Melanocyte of skin (primary cell): ENCODE results near the gene ZNF330. TPM values are rescaled to one million over a fixed set of nuclear protein-coding genes. Genes with fewer than 3 reads are reported as not detected.

ENCODE experiments used
- total RNA-seq, 2 donors: library from RNA; depleted of rRNA; stranded (reverse); fragments of >200 nt; gene quantifications; 2 replicates each; pipeline ENCODE4 v1.2.3, GENCODE V29; 2012

The ZNF330 gene
- 10 to 100 TPM; 46.5 to 52.9 TPM for total RNA-seq

DNA sequence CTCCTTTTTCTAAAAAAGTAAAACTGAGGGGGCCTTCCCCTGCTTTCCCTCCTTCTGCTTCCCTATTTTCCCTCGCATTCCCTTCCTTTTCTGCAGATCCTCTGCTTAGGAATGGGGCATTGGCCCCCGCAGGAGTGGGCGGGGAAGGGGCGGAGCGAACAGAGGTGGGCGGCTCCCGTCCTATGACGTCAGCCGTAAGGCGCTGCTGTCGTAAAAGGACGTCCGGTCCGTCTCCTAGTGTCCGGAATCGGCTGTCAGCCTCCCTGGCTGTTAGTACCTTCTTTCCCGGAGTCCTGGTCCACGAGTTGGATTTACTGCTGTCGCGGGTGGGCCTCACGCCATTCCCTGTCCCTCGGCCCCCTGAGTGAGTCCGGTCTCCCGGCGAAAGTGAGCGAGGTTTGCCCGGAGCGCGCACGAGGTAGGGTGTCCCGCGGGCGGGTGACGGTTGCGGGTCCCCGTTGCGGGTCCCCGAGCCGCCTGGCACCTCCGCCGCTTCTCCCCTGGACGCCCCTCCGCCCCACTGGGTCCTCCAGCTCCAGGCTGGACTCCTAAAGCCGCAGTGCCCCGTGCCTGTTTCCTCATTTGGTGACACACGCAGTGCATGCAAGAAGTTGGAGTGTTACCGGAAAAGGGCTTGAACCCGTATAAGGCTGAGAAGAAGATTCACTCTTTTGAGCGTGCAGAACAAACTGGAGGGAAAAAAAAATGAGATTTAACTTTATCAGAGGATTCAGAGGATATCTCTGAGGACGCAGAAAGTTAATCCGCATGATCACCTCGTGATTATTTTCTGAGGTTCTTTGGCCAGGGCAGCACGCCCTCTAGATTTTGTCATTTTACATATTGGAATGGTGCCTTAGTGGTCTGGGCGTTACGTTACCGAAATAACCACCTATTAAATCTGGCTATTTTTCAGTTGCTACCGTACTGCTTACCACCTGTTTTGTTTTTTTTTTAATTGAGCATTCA lies at the start of gene ZNF330:
Gene ZNF330, plus strand, starts transcription at position 205 of the 969 bp plus-strand sequence. CDS start 1,477 bp downstream, outside the sequence.

Other genes with a start within 250 kb of the ZNF330 start
- gene RNF150, start 87.4 kb upstream of the ZNF330 start, total RNA-seq, result 10 to 100 TPM; 13.4 to 18.0 TPM